ENCODE results near the gene CNTNAP3B.
"Not testable (repeated sequence)": the region's sequence is repeated elsewhere in the genome, so short reads cannot be mapped to it uniquely, and the experiment has no call there.

The CNTNAP3B gene

GRCh38 chr9:41974906-41975305 is 154.3 kb downstream of the CNTNAP3B start:
- not testable (repeated sequence) for FAIRE-seq

DNA sequence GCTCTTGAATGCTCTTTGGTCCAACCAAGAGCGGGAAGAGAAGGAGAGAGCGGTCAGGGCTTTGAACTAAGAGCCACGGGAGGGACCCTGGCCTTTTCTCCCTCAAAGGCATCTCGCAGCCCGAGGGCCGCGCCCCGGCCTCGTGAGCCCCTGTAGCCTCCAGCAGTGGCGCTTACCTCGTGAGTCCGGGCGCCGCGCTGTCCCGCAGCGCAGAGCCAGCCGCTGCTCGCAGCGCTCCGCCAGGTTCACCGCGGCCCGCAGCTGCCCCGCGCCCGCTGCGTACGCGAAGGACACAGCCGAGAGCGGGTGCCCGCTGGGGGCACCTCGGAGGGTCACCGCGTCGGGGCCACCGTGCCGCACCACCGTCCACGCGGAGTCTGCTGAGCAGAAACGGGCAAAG is 176.2 kb downstream of the CNTNAP3B start:
- FAIRE-seq, result not testable (repeated sequence)

DNA sequence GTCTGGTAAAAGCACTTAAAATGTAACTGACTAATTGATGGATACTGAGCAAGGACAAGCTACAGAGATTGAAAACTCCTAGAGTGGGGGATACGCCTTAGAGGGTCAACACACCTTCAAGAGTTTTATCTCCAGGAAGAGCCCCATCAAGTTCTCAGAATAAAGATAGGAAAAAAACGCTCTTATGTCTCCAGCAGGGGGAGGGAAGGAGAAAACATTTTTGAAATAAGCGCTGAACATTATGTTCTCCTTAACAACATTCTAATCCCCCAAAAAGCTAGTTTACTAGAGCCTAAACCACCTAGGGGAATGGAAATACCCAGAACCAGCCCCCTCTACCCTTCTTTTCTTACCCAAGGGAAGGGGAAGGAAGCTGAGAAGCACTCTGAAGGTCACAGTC is 187.5 kb downstream of the CNTNAP3B start:
- not testable (repeated sequence) for FAIRE-seq

- FAIRE-seq, result not testable (repeated sequence)
Observed at GRCh38 chr9:41938143-41938542, 191.1 kb downstream of the CNTNAP3B start.

DNA sequence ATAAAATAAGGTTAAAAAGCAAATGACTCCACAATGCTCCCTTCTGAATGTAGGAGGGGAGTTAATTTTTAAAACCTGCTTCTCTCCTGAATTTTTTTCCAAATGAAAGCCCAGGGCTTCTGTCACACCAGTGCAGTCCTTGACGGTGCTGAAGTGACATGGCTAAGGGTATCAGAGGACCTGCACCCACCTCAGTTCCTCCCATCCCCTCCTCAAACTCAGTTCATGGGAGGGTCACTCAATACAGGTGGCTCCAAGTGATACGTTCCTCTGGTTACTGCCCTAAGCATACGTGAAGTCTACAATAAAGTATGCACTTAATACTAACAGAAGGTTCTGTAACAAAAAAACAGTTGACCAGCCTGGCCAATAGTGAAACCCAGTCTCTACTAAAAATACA is 193.5 kb downstream of the CNTNAP3B start:
- not testable (repeated sequence) for FAIRE-seq

DNA sequence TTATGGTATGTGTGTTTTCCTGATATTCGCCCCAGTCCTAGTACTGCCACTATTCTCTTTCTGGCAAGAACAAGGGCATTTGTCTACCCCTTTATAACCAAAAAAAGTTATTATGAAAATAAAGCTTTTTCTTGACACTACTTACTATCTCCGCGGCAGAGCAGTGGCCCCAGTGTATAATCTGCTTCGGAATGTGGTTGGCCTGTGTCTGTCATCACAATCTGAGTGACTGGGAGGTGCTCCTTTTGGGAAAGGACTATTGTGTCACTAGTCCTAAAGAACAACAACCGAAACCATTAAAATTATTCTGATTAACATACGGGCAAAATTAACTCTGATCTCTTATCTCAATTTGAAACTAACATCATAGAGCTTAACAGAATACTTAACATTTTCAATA is 200.1 kb downstream of the CNTNAP3B start:
- not testable (repeated sequence) for FAIRE-seq

GRCh38 chr9:41917374-41917773 is 211.9 kb downstream of the CNTNAP3B start:
- not testable (repeated sequence) for FAIRE-seq

- not testable (repeated sequence) for FAIRE-seq
Observed at GRCh38 chr9:41905488-41905887, 223.7 kb downstream of the CNTNAP3B start.

DNA sequence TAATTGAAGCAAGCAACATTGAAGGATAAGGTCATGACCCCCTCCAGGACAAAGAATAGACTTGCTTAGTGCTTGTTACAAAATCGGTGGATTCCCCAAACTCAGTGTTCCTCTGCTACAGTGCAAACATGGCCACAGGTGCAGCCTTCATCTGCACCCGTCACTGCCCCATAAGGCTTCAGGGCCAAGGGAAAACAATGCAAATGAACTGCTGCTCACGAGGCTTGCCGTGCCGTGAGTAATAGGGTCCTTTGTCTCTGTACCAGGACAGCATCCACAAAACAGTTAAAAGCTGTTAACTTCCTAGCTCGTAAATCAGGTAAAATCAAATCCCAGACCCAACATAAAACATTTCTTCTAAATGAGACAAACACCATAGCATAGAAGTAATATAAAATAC is 226.5 kb downstream of the CNTNAP3B start:
- FAIRE-seq, result not testable (repeated sequence)

- not testable (repeated sequence) for FAIRE-seq
Observed at GRCh38 chr9:41898720-41899343, 230.4 kb downstream of the CNTNAP3B start.

- FAIRE-seq, result not testable (repeated sequence)
Observed at GRCh38 chr9:41874557-41874956, 254.7 kb downstream of the CNTNAP3B start.

DNA sequence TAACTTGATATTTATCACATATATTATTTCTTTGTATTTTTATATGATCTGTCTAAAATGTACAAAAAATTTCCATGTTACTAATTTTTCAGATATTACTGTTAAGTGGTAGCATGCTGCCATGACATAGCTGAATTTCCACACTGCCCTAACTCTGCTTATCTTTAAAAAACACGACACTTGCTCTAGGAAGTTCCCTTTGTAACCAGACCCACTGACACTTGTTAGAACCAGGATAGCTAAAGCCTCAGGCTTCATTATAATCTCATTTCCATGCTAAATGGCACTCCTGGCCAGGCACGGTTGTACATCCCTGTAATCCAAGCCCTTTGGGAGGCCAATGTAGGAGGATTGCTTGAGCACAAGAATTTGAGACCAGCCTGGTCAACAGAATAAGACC is 273.8 kb downstream of the CNTNAP3B start:
- FAIRE-seq, result not testable (repeated sequence)

GRCh38 chr9:41851848-41852740 is 277.1 kb downstream of the CNTNAP3B start:
- FAIRE-seq, result not testable (repeated sequence)

- not testable (repeated sequence) for FAIRE-seq
Observed at GRCh38 chr9:41847829-41848228, 281.4 kb downstream of the CNTNAP3B start.

All from islet of Langerhans (tissue), 1 donor.